Mesothelial cell of epicardium (in vitro differentiated cells): ENCODE results near the gene GRIA1. TPM values are rescaled to one million over a fixed set of nuclear protein-coding genes. Genes with fewer than 3 reads are reported as not detected.
A peak's percentile ranks its signal among the peaks of the same experiment; 100 is the strongest.

Experiments
- DNase-seq, 2 experiments: peaks; one replicate each; pipeline ENCODE4 v3.0.0; 2021; ENCODE audit warnings: low spot score in 2 of 2; ENCODE audit not compliant: unreplicated experiment in 2 of 2
- H3K27ac Mint-ChIP-seq: 2 replicates; pipeline ENCODE4 v1.8.0; 2021; ENCODE audit warnings: mixed read lengths
- H3K27me3 Mint-ChIP-seq: 2 replicates; pipeline ENCODE4 v1.8.0; 2021; ENCODE audit warnings: low read depth, mixed read lengths
- H3K36me3 Mint-ChIP-seq: 2 replicates; pipeline ENCODE4 v1.8.0; 2021; ENCODE audit warnings: mixed read lengths
- H3K4me1 Mint-ChIP-seq: 2 replicates; pipeline ENCODE4 v1.8.0; 2021; ENCODE audit warnings: mixed read lengths
- H3K4me3 Mint-ChIP-seq: 2 replicates; pipeline ENCODE4 v1.8.0; 2021; ENCODE audit warnings: mild to moderate bottlenecking, moderate library complexity, mixed read lengths
- H3K9me3 Mint-ChIP-seq: 2 replicates; pipeline ENCODE4 v1.8.0; 2021; ENCODE audit warnings: mixed read lengths
- total RNA-seq: library from RNA; stranded (reverse); gene quantifications from 3 replicates; pipeline ENCODE4 v1.2.1, GENCODE V29; 2021
- TF ChIP-seq, protein P1 (sequence below): fragments of 200-600 bp; sonication (generic); IDR thresholded peaks from one replicate; pipeline ENCODE4 v1.5.0; 2021; ENCODE audit warnings: antibody characterized with exemption; ENCODE audit not compliant: unreplicated experiment

GRIA1 gene
- total RNA-seq, 1 donor from 2014 or later, result 1.3 TPM

DNA sequence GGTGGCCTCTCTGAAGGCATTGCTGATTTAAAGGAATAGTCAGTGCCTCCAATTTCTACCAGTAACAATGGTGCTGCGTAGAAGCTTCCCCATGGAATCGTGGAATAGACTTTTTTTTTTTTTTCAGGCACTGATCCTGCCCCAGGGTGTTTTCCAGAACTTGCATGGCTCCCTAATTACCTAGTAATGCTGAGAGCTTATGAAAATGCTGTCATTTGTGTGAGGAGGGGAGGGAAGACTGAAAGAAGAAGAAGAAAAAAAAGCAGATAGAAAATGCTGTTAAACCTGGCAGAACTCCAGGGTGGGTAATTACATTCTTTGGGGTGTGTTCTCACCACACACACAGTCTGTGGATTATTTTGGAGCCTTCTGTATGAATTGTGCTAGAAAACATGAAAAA is 4.8 kb upstream of the GRIA1 start:
- Mint-ChIP-seq H3K9me3 (no peaks in the 10 kb centered on the region), H3K27me3 (peaks cover 32% of the 10 kb centered on the region), H3K36me3 (no peaks in the 10 kb centered on the region), H3K4me1 (peaks cover 12% of the 10 kb centered on the region), H3K27ac (no peak overlapping the region), H3K4me3 (no peak overlapping the region)
- DNase-seq, result no peak
- TF ChIP-seq, protein P1, sequence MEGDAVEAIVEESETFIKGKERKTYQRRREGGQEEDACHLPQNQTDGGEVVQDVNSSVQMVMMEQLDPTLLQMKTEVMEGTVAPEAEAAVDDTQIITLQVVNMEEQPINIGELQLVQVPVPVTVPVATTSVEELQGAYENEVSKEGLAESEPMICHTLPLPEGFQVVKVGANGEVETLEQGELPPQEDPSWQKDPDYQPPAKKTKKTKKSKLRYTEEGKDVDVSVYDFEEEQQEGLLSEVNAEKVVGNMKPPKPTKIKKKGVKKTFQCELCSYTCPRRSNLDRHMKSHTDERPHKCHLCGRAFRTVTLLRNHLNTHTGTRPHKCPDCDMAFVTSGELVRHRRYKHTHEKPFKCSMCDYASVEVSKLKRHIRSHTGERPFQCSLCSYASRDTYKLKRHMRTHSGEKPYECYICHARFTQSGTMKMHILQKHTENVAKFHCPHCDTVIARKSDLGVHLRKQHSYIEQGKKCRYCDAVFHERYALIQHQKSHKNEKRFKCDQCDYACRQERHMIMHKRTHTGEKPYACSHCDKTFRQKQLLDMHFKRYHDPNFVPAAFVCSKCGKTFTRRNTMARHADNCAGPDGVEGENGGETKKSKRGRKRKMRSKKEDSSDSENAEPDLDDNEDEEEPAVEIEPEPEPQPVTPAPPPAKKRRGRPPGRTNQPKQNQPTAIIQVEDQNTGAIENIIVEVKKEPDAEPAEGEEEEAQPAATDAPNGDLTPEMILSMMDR, result no peak

DNA sequence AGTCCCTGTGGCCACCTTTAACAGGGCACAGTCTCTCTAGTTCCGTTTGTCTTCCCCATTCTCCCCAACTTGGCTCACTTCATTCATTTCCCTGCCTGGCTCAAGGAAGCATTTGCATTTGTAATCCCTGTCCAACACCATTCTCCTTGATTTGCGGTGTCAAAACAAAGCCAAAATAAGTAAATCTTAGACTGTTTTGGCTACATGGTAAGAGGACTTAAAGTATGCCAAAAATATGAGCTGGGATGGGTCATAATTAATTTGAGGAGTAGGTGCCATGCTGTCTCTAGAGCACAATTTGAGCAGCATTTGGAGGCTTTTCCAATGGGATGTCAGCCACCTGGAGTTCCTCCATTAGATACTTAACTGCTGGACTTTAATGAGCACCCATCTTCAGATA is 3.7 kb upstream of the GRIA1 start:
- Mint-ChIP-seq H3K4me3 (no peak overlapping the region), H3K27me3 (peaks cover 43% of the 10 kb centered on the region), H3K27ac (no peak overlapping the region), H3K36me3 (no peaks in the 10 kb centered on the region), H3K9me3 (no peaks in the 10 kb centered on the region), H3K4me1 (peaks cover 21% of the 10 kb centered on the region)
- DNase-seq, result no peak
- TF ChIP-seq, protein P1, result no peak

DNA sequence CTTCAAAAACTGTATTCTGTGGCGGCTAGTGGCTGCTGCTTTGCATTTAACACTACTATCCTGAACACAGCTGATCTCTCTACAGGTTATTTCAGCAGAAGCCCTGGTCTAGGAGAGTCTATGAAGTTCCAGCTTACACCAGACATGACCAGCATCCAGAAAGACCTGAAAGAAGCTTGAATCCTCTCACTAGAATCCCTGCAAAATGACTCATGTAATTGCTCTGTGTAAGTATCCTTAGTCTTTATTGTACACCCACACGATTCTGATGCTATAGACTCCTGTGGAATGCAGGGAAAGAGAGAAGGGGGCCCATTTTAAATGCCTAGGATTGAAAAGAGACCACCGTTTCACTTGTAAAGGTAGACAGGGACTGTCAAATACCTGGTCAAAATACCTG is 859 bp upstream of the GRIA1 start:
- Mint-ChIP-seq H3K36me3 (no peaks in the 10 kb centered on the region), H3K4me3 (peak overlapping the region; percentile 64)

DNA sequence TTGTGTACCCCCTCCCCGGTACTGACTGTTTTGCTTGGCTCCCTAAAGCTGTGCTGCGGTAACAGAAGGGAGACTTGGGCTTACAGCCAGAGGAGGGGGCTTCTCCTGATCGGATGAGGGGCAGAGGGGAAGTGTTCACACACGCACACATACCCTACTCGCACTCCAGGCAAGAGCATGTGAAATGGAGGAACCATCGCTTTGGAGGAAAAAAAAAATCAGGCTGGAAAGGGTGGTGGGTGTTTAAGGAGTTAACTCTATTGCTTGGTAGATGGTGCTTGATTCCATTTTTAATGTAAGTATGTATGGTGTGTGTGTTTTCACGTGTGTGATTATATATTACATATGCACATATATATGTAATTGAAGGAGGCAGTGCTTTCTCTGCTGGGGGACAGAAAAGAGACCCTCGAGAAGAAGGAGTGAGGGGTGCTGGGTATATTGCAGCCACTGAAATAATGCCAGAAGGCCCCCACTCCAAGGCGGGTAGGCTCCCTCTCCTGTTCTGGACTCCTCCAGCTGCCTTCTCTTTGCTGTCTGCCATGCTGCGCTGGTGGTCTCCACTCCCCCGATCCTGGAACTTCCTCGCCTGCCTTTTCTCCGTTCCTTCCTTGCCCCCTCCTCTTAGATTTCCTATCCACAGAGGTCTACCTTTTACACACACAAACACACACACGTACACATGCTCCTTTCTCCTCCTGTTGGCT is 721 bp downstream of the GRIA1 start:
- Mint-ChIP-seq H3K9me3 (no peaks in the 10 kb centered on the region), H3K27me3 (peaks cover 53% of the 10 kb centered on the region), H3K4me1 (peaks cover 19% of the 10 kb centered on the region), H3K27ac (no peak overlapping the region), H3K4me3 (peak overlapping the region; percentile 64), H3K36me3 (no peaks in the 10 kb centered on the region)
- TF ChIP-seq, protein P1, result no peak
- DNase-seq, result no peak

More for the DNA sequence above, 859 bp upstream of the GRIA1 start:
- TF ChIP-seq, protein P1, result no peak
- no peaks in the 10 kb centered on the region for H3K9me3 Mint-ChIP-seq
- no peak overlapping the region for H3K27ac Mint-ChIP-seq
- peaks cover 21% of the 10 kb centered on the region for H3K4me1 Mint-ChIP-seq
- H3K27me3 Mint-ChIP-seq, result peaks cover 50% of the 10 kb centered on the region
- DNase-seq, result no peak

DNA sequence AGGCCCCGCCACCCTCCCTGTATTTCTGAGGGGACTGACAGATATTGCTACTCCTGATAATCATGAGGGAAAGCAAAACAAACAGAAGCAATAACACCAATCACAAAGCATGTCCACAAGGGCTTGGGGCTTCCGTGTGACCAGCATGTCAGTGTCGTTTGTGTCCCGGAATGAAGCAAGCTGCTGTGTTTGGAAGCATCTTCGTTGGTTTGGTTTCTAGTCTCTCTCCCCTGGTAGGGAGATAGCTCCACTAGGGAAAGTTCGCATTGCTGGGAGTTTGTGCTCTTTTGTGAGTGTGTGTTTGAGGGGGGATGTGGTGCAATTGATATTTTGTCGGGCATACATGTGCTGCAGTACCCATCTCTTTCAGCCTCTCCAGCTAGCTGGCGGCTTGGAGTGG is 1.4 kb downstream of the GRIA1 start:
- H3K27me3 Mint-ChIP-seq, result peaks cover 53% of the 10 kb centered on the region
- H3K4me1 Mint-ChIP-seq, result peaks cover 19% of the 10 kb centered on the region
- DNase-seq, result no peak
- no peak overlapping the region for H3K4me3 Mint-ChIP-seq
- H3K27ac Mint-ChIP-seq, result no peak overlapping the region
- TF ChIP-seq, protein P1, result no peak
- no peaks in the 10 kb centered on the region for H3K36me3 Mint-ChIP-seq
- no peaks in the 10 kb centered on the region for H3K9me3 Mint-ChIP-seq
